Measurements from ENCODE around the gene IKBIP. TPM values are rescaled to one million over a fixed set of nuclear protein-coding genes. Genes with fewer than 3 reads are reported as not detected.

IKBIP gene
- total RNA-seq, 1 donor from 2014 or later, result 10.8 TPM

- peaks cover 2% of the 10 kb centered on the region for H3K36me3 Mint-ChIP-seq (ENCODE audit: insufficient read depth)
- H3K27me3 Mint-ChIP-seq, result no peaks in the 10 kb centered on the region
- H3K9me3 Mint-ChIP-seq (ENCODE audit: low read depth), result no peaks in the 10 kb centered on the region
- H3K27ac Mint-ChIP-seq, result no peak overlapping the region
- no peak overlapping the region for H3K4me3 Mint-ChIP-seq (ENCODE audit: low read depth)
- TF ChIP-seq, protein P1, sequence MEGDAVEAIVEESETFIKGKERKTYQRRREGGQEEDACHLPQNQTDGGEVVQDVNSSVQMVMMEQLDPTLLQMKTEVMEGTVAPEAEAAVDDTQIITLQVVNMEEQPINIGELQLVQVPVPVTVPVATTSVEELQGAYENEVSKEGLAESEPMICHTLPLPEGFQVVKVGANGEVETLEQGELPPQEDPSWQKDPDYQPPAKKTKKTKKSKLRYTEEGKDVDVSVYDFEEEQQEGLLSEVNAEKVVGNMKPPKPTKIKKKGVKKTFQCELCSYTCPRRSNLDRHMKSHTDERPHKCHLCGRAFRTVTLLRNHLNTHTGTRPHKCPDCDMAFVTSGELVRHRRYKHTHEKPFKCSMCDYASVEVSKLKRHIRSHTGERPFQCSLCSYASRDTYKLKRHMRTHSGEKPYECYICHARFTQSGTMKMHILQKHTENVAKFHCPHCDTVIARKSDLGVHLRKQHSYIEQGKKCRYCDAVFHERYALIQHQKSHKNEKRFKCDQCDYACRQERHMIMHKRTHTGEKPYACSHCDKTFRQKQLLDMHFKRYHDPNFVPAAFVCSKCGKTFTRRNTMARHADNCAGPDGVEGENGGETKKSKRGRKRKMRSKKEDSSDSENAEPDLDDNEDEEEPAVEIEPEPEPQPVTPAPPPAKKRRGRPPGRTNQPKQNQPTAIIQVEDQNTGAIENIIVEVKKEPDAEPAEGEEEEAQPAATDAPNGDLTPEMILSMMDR (IDR thresholded peaks at IDR 0.05; ENCODE audit: unreplicated experiment), result no peak
- H3K4me1 Mint-ChIP-seq (ENCODE audit: low read depth), result no peaks in the 10 kb centered on the region
- no peak for DNase-seq (ENCODE audit: low spot score, unreplicated experiment)
Measured at GRCh38 chr12:98635657-98636323, 8.8 kb downstream of the IKBIP start.

GRCh38 chr12:98618952-98619351 lies 25.6 kb downstream of the IKBIP start:
- Mint-ChIP-seq H3K27ac (no peak overlapping the region), H3K4me3 (ENCODE audit: low read depth) (no peak overlapping the region), H3K27me3 (no peaks in the 10 kb centered on the region), H3K4me1 (ENCODE audit: low read depth) (no peaks in the 10 kb centered on the region), H3K9me3 (ENCODE audit: low read depth) (peaks cover 9% of the 10 kb centered on the region), H3K36me3 (ENCODE audit: insufficient read depth) (peaks cover 2% of the 10 kb centered on the region)
- no peak for DNase-seq (ENCODE audit: low spot score, unreplicated experiment)
- TF ChIP-seq, protein P1 (IDR thresholded peaks at IDR 0.05; ENCODE audit: unreplicated experiment), result no peak

DNA sequence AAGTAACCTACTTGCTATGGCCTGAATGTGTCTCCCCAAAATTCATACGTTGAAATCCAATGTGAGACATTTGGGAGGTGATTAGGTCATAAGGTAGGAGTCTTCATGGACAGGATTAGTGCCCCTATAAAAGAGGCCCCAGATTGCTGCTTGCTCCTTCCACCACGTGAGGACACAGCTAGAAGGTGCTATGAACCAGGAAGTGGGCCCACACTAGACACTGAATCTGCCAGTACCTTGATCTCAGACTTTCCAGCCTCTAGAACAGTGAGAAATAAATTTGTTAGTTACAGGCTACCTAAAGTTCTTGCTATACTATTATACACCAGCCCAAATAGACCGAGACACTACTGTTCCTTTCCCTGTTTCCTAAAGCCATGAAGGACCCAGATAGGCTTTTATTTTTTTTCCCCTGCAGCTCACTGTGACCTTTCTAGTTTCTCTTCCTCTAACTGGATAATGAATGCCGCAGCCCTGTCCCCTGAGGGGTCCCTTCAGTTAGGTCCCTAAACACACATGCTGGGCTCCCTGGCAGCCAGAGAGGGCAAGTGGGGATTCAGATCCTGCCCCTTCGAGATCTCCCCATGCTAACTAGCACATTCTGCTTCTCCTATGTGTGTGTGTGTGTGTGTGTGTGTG lies 31.8 kb downstream of the IKBIP start:
- H3K27me3 Mint-ChIP-seq, result no peaks in the 10 kb centered on the region

DNA sequence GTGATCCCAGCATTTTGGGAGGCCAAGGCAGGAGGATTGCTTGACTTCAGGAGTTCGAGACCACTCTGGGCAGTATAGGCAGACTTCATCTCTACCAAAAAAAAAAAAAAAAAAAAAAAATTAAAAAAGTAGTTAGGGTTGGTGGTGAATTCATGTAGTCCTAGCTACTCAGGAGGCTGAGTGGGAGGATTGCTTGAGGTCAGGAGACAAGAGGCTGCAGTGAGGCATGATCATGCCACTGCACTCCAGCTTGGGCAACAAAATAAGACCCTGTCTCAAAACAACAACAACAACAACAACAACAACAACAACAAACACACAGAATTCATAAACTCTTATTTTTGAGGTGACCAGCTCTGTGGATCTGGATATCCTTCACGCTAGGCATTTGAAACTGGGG lies 34.0 kb downstream of the IKBIP start:
- Mint-ChIP-seq H3K27ac (no peak overlapping the region), H3K36me3 (ENCODE audit: insufficient read depth) (no peaks in the 10 kb centered on the region), H3K9me3 (ENCODE audit: low read depth) (no peaks in the 10 kb centered on the region), H3K4me1 (ENCODE audit: low read depth) (no peaks in the 10 kb centered on the region), H3K4me3 (ENCODE audit: low read depth) (no peak overlapping the region), H3K27me3 (no peaks in the 10 kb centered on the region)
- DNase-seq (ENCODE audit: low spot score, unreplicated experiment), result no peak
- TF ChIP-seq, protein P1 (IDR thresholded peaks at IDR 0.05; ENCODE audit: unreplicated experiment), result no peak

More for the DNA sequence above, 31.8 kb downstream of the IKBIP start:
- H3K36me3 Mint-ChIP-seq (ENCODE audit: insufficient read depth), result peaks cover 2% of the 10 kb centered on the region
- DNase-seq (ENCODE audit: low spot score, unreplicated experiment), result no peak
- H3K27ac Mint-ChIP-seq, result no peak overlapping the region
- H3K4me3 Mint-ChIP-seq (ENCODE audit: low read depth), result no peak overlapping the region
- H3K9me3 Mint-ChIP-seq (ENCODE audit: low read depth), result peaks cover 9% of the 10 kb centered on the region
- no peaks in the 10 kb centered on the region for H3K4me1 Mint-ChIP-seq (ENCODE audit: low read depth)
- TF ChIP-seq, protein P1 (IDR thresholded peaks at IDR 0.05; ENCODE audit: unreplicated experiment), result no peak

GRCh38 chr12:98606359-98606988 lies 38.1 kb downstream of the IKBIP start:
- Mint-ChIP-seq H3K36me3 (ENCODE audit: insufficient read depth) (peaks cover 14% of the 10 kb centered on the region), H3K4me3 (ENCODE audit: low read depth) (no peak overlapping the region), H3K4me1 (ENCODE audit: low read depth) (no peaks in the 10 kb centered on the region), H3K9me3 (ENCODE audit: low read depth) (no peaks in the 10 kb centered on the region), H3K27ac (no peak overlapping the region), H3K27me3 (no peaks in the 10 kb centered on the region)
- no peak for DNase-seq (ENCODE audit: low spot score, unreplicated experiment)
- TF ChIP-seq, protein P1 (IDR thresholded peaks at IDR 0.05; ENCODE audit: unreplicated experiment), result no peak

Measured in progenitor cell of endocrine pancreas (in vitro differentiated cells).